ENCODE results near the gene HRG. TPM values are rescaled to one million over a fixed set of nuclear protein-coding genes. Genes with fewer than 3 reads are reported as not detected.

The HRG gene
- total and polyA plus RNA-seq, 2 experiments from 2014 or later, result not detected

GRCh38 chr3:186724911-186725310, 59.1 kb downstream of the HRG start (continued):
- no peak for TF ChIP-seq EZH2phosphoT487 (IDR thresholded peaks at IDR 0.05; ENCODE audit: unreplicated experiment)
- TF ChIP-seq NANOG (IDR thresholded peaks at IDR 0.05; ENCODE audit: borderline replicate concordance), result no peak
- TF ChIP-seq CREB1 (CRISPR knock-in tag; IDR thresholded peaks at IDR 0.05; ENCODE audit: low read depth), result no peak
- no peak for TF ChIP-seq POLR2AphosphoS5 (IDR thresholded peaks at IDR 0.05; ENCODE audit: low read depth)
- no peak for TF ChIP-seq STAT1 (IDR thresholded peaks at IDR 0.05; ENCODE audit: unreplicated experiment)
- no peak for TF ChIP-seq ZNF114 (CRISPR knock-in tag; IDR thresholded peaks at IDR 0.05)
- TF ChIP-seq JUNB (IDR thresholded peaks at IDR 0.05; ENCODE audit: unreplicated experiment), result no peak
- TF ChIP-seq ETS1 (IDR thresholded peaks at IDR 0.05), result no peak
- TF ChIP-seq, protein P1, sequence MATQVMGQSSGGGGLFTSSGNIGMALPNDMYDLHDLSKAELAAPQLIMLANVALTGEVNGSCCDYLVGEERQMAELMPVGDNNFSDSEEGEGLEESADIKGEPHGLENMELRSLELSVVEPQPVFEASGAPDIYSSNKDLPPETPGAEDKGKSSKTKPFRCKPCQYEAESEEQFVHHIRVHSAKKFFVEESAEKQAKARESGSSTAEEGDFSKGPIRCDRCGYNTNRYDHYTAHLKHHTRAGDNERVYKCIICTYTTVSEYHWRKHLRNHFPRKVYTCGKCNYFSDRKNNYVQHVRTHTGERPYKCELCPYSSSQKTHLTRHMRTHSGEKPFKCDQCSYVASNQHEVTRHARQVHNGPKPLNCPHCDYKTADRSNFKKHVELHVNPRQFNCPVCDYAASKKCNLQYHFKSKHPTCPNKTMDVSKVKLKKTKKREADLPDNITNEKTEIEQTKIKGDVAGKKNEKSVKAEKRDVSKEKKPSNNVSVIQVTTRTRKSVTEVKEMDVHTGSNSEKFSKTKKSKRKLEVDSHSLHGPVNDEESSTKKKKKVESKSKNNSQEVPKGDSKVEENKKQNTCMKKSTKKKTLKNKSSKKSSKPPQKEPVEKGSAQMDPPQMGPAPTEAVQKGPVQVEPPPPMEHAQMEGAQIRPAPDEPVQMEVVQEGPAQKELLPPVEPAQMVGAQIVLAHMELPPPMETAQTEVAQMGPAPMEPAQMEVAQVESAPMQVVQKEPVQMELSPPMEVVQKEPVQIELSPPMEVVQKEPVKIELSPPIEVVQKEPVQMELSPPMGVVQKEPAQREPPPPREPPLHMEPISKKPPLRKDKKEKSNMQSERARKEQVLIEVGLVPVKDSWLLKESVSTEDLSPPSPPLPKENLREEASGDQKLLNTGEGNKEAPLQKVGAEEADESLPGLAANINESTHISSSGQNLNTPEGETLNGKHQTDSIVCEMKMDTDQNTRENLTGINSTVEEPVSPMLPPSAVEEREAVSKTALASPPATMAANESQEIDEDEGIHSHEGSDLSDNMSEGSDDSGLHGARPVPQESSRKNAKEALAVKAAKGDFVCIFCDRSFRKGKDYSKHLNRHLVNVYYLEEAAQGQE (IDR thresholded peaks at IDR 0.05; ENCODE audit: unreplicated experiment), result no peak
- no peak for TF ChIP-seq CTCF (conservative IDR thresholded peaks at IDR 0.05; ENCODE audit: low read depth in 2 of 2)
- TF ChIP-seq EZH2 (IDR thresholded peaks at IDR 0.05; ENCODE audit: low read depth, unreplicated experiment), result no peak

Small RNAs within 50 kb of the gene (small RNA-seq; reads per million reads assigned to genes)
- not detected for gene RF00017 (ENCODE audit: low replicate concordance)

Other genes starting within 250 kb of the HRG start
- 0.74 and 2.9 TPM in 2 replicates for gene CRYGS, start 121.6 kb upstream of the HRG start, total RNA-seq (2014; rRNA removed; shearing (Covaris generic))
- gene CRYGS, start 121.6 kb upstream of the HRG start, polyA plus RNA-seq (2016; fragmentation: Nextera tagmentation; extraction: Ambion mirVana), result 1.8 and 2.0 TPM in 2 replicates
- 16.7 and 22.6 TPM in 2 replicates for gene TBCCD1, start 98.7 kb upstream of the HRG start, total RNA-seq (2014; rRNA removed; shearing (Covaris generic))
- gene TBCCD1, start 98.7 kb upstream of the HRG start, polyA plus RNA-seq (2016; fragmentation: Nextera tagmentation; extraction: Ambion mirVana), result 5.8 and 7.3 TPM in 2 replicates
- gene DNAJB11, start 95.3 kb upstream of the HRG start, total RNA-seq (2014; rRNA removed; shearing (Covaris generic)), result 72.5 and 72.6 TPM in 2 replicates
- 66.3 and 85.6 TPM in 2 replicates for gene DNAJB11, start 95.3 kb upstream of the HRG start, polyA plus RNA-seq (2016; fragmentation: Nextera tagmentation; extraction: Ambion mirVana)
- gene AHSG, start 53.0 kb upstream of the HRG start, total RNA-seq (2014; rRNA removed; shearing (Covaris generic)), result 0.10 TPM in 1 of 2 replicates, not detected in the other
- 0.18 and 0.21 TPM in 2 replicates for gene AHSG, start 53.0 kb upstream of the HRG start, polyA plus RNA-seq (2016; fragmentation: Nextera tagmentation; extraction: Ambion mirVana)
- gene FETUB, start 25.6 kb upstream of the HRG start, total RNA-seq (2014; rRNA removed; shearing (Covaris generic)), result not detected in 2 replicates
- 0.26 TPM in 1 of 2 replicates, not detected in the other for gene FETUB, start 25.6 kb upstream of the HRG start, polyA plus RNA-seq (2016; fragmentation: Nextera tagmentation; extraction: Ambion mirVana)
- 0.49 TPM in 1 of 2 replicates, not detected in the other for gene KNG1, start 51.3 kb downstream of the HRG start, total RNA-seq (2014; rRNA removed; shearing (Covaris generic))
- gene KNG1, start 51.3 kb downstream of the HRG start, polyA plus RNA-seq (2016; fragmentation: Nextera tagmentation; extraction: Ambion mirVana), result 0.09 TPM in 1 of 2 replicates, not detected in the other
- gene EIF4A2, start 117.6 kb downstream of the HRG start, total RNA-seq (2014; rRNA removed; shearing (Covaris generic)), result 666 and 697 TPM in 2 replicates
- gene EIF4A2, start 117.6 kb downstream of the HRG start, polyA plus RNA-seq (2016; fragmentation: Nextera tagmentation; extraction: Ambion mirVana), result 386 and 433 TPM in 2 replicates
- gene RFC4, start 140.5 kb downstream of the HRG start, total RNA-seq (2014; rRNA removed; shearing (Covaris generic)), result 107 and 109 TPM in 2 replicates
- 60.3 and 73.3 TPM in 2 replicates for gene RFC4, start 140.5 kb downstream of the HRG start, polyA plus RNA-seq (2016; fragmentation: Nextera tagmentation; extraction: Ambion mirVana)
- gene ADIPOQ, start 176.7 kb downstream of the HRG start, total RNA-seq (2014; rRNA removed; shearing (Covaris generic)), result not detected in 2 replicates
- gene ADIPOQ, start 176.7 kb downstream of the HRG start, polyA plus RNA-seq (2016; fragmentation: Nextera tagmentation; extraction: Ambion mirVana), result not detected in 2 replicates

Data from GM23338 (cell line).